MM.1S (cell line): ENCODE data around the gene PDE10A.

Experiments used
- DNase-seq: peaks from one replicate; pipeline ENCODE4 v3.0.0-alpha.2; 2015
- H2AFZ ChIP-seq: fragments of 300-600 bp; sonication (generic); 2 replicates; pipeline ENCODE4 v1.6.0; 2016; ENCODE audit warnings: antibody characterized with exemption, low read length
- H3F3A ChIP-seq: fragments of 300-600 bp; sonication (generic); 2 replicates; pipeline ENCODE4 v1.6.1; 2016; ENCODE audit warnings: mild to moderate bottlenecking, antibody characterized with exemption, low read length, moderate library complexity, mixed read lengths; ENCODE audit not compliant: insufficient read depth
- H3K27ac ChIP-seq: fragments of 300-600 bp; sonication (generic); 2 replicates; pipeline ENCODE4 v1.5.1; 2016; ENCODE audit warnings: mild to moderate bottlenecking, low read length
- H3K27me3 ChIP-seq: fragments of 300-600 bp; sonication (generic); replicated peaks from 2 replicates; pipeline ENCODE4 v1.6.0; 2016; ENCODE audit warnings: low read length; ENCODE audit not compliant: insufficient read depth
- H3K36me3 ChIP-seq: fragments of 300-600 bp; sonication (generic); replicated peaks from 2 replicates; pipeline ENCODE4 v1.6.1; 2016; ENCODE audit warnings: mild to moderate bottlenecking, low read length, mixed read lengths; ENCODE audit not compliant: insufficient read depth
- H3K4me1 ChIP-seq: fragments of 300-600 bp; sonication (generic); 2 replicates; pipeline ENCODE4 v1.6.1; 2016; ENCODE audit warnings: low read length, mixed read lengths
- H3K4me2 ChIP-seq: fragments of 300-600 bp; sonication (generic); 2 replicates; pipeline ENCODE4 v1.6.0; 2016; ENCODE audit warnings: low read depth, low read length
- H3K4me3 ChIP-seq: fragments of 300-600 bp; sonication (generic); 2 replicates; pipeline ENCODE4 v1.5.1; 2016; ENCODE audit warnings: low read length, mixed read lengths
- H3K79me2 ChIP-seq: fragments of 300-600 bp; sonication (generic); 2 replicates; pipeline ENCODE4 v1.6.1; 2016; ENCODE audit warnings: mixed run types, low read length, mixed read lengths
- H3K9ac ChIP-seq: fragments of 300-600 bp; sonication (generic); 2 replicates; pipeline ENCODE4 v1.6.1; 2016; ENCODE audit warnings: low read length, mixed read lengths
- H3K9me2 ChIP-seq: fragments of 300-600 bp; sonication (generic); replicated peaks from 2 replicates; pipeline ENCODE4 v1.6.1; 2016; ENCODE audit warnings: mild to moderate bottlenecking, low read length, mixed read lengths; ENCODE audit not compliant: insufficient read depth
- H3K9me3 ChIP-seq: fragments of 300-600 bp; sonication (generic); replicated peaks from 2 replicates; pipeline ENCODE4 v1.6.1; 2016; ENCODE audit warnings: mild to moderate bottlenecking, low read length, mixed read lengths; ENCODE audit not compliant: insufficient read depth
- H4K20me1 ChIP-seq: fragments of 300-600 bp; sonication (generic); 2 replicates; pipeline ENCODE4 v1.6.1; 2016; ENCODE audit warnings: mild to moderate bottlenecking, low read length, moderate library complexity, mixed read lengths; ENCODE audit not compliant: insufficient read depth
- CTCF ChIP-seq: fragments of 300-600 bp; sonication (generic); IDR thresholded peaks from 2 replicates; pipeline ENCODE4 v1.5.1; 2016; ENCODE audit warnings: antibody characterized with exemption, low read length, mixed read lengths
- EZH2 ChIP-seq: fragments of 300-600 bp; sonication (generic); optimal IDR thresholded peaks from 2 replicates; pipeline ENCODE3; 2017; ENCODE audit warnings: low read depth, mild to moderate bottlenecking, antibody characterized with exemption, low read length, mixed read lengths
- EZH2phosphoT487 ChIP-seq: fragments of 300-600 bp; sonication (generic); IDR thresholded peaks from 2 replicates; pipeline ENCODE4 v1.6.1; 2018; ENCODE audit warnings: antibody characterized with exemption, low read length

The PDE10A gene

GRCh38 chr6:165657325-165657680 is 5.7 kb downstream of the PDE10A start:
- H3K27me3 ChIP-seq, result no peaks in the 10 kb centered on the region
- DNase-seq, result no peak
- no peaks in the 10 kb centered on the region for H3K79me2 ChIP-seq
- no peaks in the 10 kb centered on the region for H3K36me3 ChIP-seq
- H3K4me2 ChIP-seq, result no peak overlapping the region
- H3K27ac ChIP-seq, result no peak overlapping the region
- no peaks in the 10 kb centered on the region for H4K20me1 ChIP-seq
- H3K9ac ChIP-seq, result no peak overlapping the region
- no peaks in the 10 kb centered on the region for H3K9me3 ChIP-seq
- H3K4me3 ChIP-seq, result no peak overlapping the region
- H3F3A ChIP-seq, result no peaks in the 10 kb centered on the region
- no peaks in the 10 kb centered on the region for H3K4me1 ChIP-seq
- H3K9me2 ChIP-seq, result no peaks in the 10 kb centered on the region
- H2AFZ ChIP-seq, result no peak overlapping the region
- no peak for TF ChIP-seq EZH2phosphoT487

- H3K4me1 ChIP-seq, result no peaks in the 10 kb centered on the region
- TF ChIP-seq EZH2phosphoT487, result no peak
- no peak for TF ChIP-seq EZH2
- no peak for TF ChIP-seq CTCF
- no peaks in the 10 kb centered on the region for H4K20me1 ChIP-seq
- no peak overlapping the region for H3K9ac ChIP-seq
- H3K79me2 ChIP-seq, result no peaks in the 10 kb centered on the region
- DNase-seq, result no peak
- no peaks in the 10 kb centered on the region for H3K36me3 ChIP-seq
- H3K4me2 ChIP-seq, result no peak overlapping the region
- H3K27me3 ChIP-seq, result no peaks in the 10 kb centered on the region
- H3K9me2 ChIP-seq, result no peaks in the 10 kb centered on the region
- no peak overlapping the region for H3K4me3 ChIP-seq
- no peaks in the 10 kb centered on the region for H3K9me3 ChIP-seq
- no peak overlapping the region for H3K27ac ChIP-seq
- no peak overlapping the region for H2AFZ ChIP-seq
- H3F3A ChIP-seq, result no peaks in the 10 kb centered on the region
Observed at GRCh38 chr6:165656581-165657324, 6.3 kb downstream of the PDE10A start.

- H3K27me3 ChIP-seq, result no peaks in the 10 kb centered on the region
- H3F3A ChIP-seq, result no peaks in the 10 kb centered on the region
- no peak overlapping the region for H2AFZ ChIP-seq
- H3K4me2 ChIP-seq, result no peak overlapping the region
- TF ChIP-seq EZH2 (no peak), CTCF (no peak), EZH2phosphoT487 (no peak)
- H3K4me1 ChIP-seq, result no peaks in the 10 kb centered on the region
- DNase-seq, result no peak
- H3K9me3 ChIP-seq, result no peaks in the 10 kb centered on the region
- no peaks in the 10 kb centered on the region for H3K9me2 ChIP-seq
- no peak overlapping the region for H3K4me3 ChIP-seq
- no peaks in the 10 kb centered on the region for H3K36me3 ChIP-seq
- H4K20me1 ChIP-seq, result no peaks in the 10 kb centered on the region
- H3K27ac ChIP-seq, result no peak overlapping the region
- H3K79me2 ChIP-seq, result no peaks in the 10 kb centered on the region
- no peak overlapping the region for H3K9ac ChIP-seq
Observed at GRCh38 chr6:165655191-165655590, 7.8 kb downstream of the PDE10A start.

GRCh38 chr6:165654144-165654543 is 8.9 kb downstream of the PDE10A start:
- DNase-seq, result no peak
- no peaks in the 10 kb centered on the region for H3F3A ChIP-seq

More at GRCh38 chr6:165654144-165654543, 8.9 kb downstream of the PDE10A start:
- Histone ChIP-seq H3K9me2 (no peaks in the 10 kb centered on the region), H3K9ac (no peak overlapping the region), H3K36me3 (no peaks in the 10 kb centered on the region), H3K79me2 (no peaks in the 10 kb centered on the region), H3K4me3 (no peak overlapping the region), H3K27me3 (no peaks in the 10 kb centered on the region), H3K27ac (no peak overlapping the region), H3K4me2 (no peak overlapping the region), H3K4me1 (no peaks in the 10 kb centered on the region), H3K9me3 (no peaks in the 10 kb centered on the region), H2AFZ (no peak overlapping the region), H4K20me1 (no peaks in the 10 kb centered on the region)
- TF ChIP-seq EZH2phosphoT487, result no peak
- no peak for TF ChIP-seq EZH2
- no peak for TF ChIP-seq CTCF
